ENCODE data around the gene PHACTR1. TPM values are rescaled to one million over a fixed set of nuclear protein-coding genes. Genes with fewer than 3 reads are reported as not detected.
A peak's percentile ranks its signal among the peaks of the same experiment; 100 is the strongest.

PHACTR1 gene
- total RNA-seq, 1 experiment from 2014 or later: 15.5 TPM

- peaks cover 26% of the 10 kb centered on the region for H3K4me1 Mint-ChIP-seq
- no peak overlapping the region for H3K4me3 Mint-ChIP-seq
- no peak for TF ChIP-seq ATF1 (CRISPR knock-in tag; IDR thresholded peaks at IDR 0.05)
- TF ChIP-seq CTCF (IDR thresholded peaks at IDR 0.05): no peak
- no peak for TF ChIP-seq CBFB (CRISPR knock-in tag; IDR thresholded peaks at IDR 0.05; ENCODE audit: low read depth)
- TF ChIP-seq GABPB1 (CRISPR knock-in tag; IDR thresholded peaks at IDR 0.05): no peak
- no peak for TF ChIP-seq NFE2L1 (CRISPR knock-in tag; IDR thresholded peaks at IDR 0.05)
- TF ChIP-seq ATF2 (CRISPR knock-in tag; IDR thresholded peaks at IDR 0.05; ENCODE audit: borderline replicate concordance, low read depth): no peak
- TF ChIP-seq ERG (CRISPR knock-in tag; IDR thresholded peaks at IDR 0.05): no peak
- TF ChIP-seq AFF4 (CRISPR knock-in tag; IDR thresholded peaks at IDR 0.05; ENCODE audit: borderline replicate concordance): no peak
- TF ChIP-seq NR3C1 (CRISPR knock-in tag; conservative IDR thresholded peaks at IDR 0.05; ENCODE audit: low read depth): no peak
- TF ChIP-seq EMX1 (CRISPR knock-in tag; IDR thresholded peaks at IDR 0.05): no peak
- CTCF ChIA-PET: interaction anchor here (0.5 to 1.5 kb wide), 18 partner anchors 9 to 430 kb away, joined by 3 to 22 read pairs (median 4); partner anchors contain the start of genes NOL7 and TBC1D7
- H3K27me3 Mint-ChIP-seq (ENCODE audit: low read depth): no peaks in the 10 kb centered on the region; the same call in 1 of the 2 replicates
- DNase-seq (ENCODE audit: low spot score) (peak; percentile 61), ATAC-seq (peak; percentile 73)
- no peaks in the 10 kb centered on the region for H3K36me3 Mint-ChIP-seq
- H3K27ac Mint-ChIP-seq: no peak overlapping the region
- POLR2A ChIA-PET: no interaction called here
- H3K9me3 Mint-ChIP-seq: no peaks in the 10 kb centered on the region
Observed at GRCh38 chr6:13194852-13195251, 478.3 kb downstream of the PHACTR1 start.

- ChIA-PET CTCF (interaction anchor here (1.1 to 1.5 kb wide), 6 partner anchors 33 to 429 kb away, joined by 3 to 11 read pairs (median 4); partner anchors contain the start of gene NOL7), POLR2A (no interaction called here)
- H3K27ac Mint-ChIP-seq: no peak overlapping the region
- DNase-seq (ENCODE audit: low spot score) (no peak), ATAC-seq (no peak)
- H3K9me3 Mint-ChIP-seq: no peaks in the 10 kb centered on the region
- H3K27me3 Mint-ChIP-seq (ENCODE audit: low read depth): no peaks in the 10 kb centered on the region; the same call in 1 of the 2 replicates
- H3K36me3 Mint-ChIP-seq: no peaks in the 10 kb centered on the region
- H3K4me1 Mint-ChIP-seq: peaks cover 22% of the 10 kb centered on the region
- no peak overlapping the region for H3K4me3 Mint-ChIP-seq
- TF ChIP-seq NFE2L1 (CRISPR knock-in tag; IDR thresholded peaks at IDR 0.05) (no peak), ZNF532 (CRISPR knock-in tag; IDR thresholded peaks at IDR 0.05; ENCODE audit: borderline replicate concordance) (no peak), MLX (CRISPR knock-in tag; IDR thresholded peaks at IDR 0.05) (no peak), ESRRA (CRISPR knock-in tag; IDR thresholded peaks at IDR 0.05; ENCODE audit: borderline replicate concordance) (no peak), CBFB (CRISPR knock-in tag; IDR thresholded peaks at IDR 0.05; ENCODE audit: low read depth) (no peak), TP53 (CRISPR knock-in tag; IDR thresholded peaks at IDR 0.05) (no peak), RELA (CRISPR knock-in tag; IDR thresholded peaks at IDR 0.05; ENCODE audit: borderline replicate concordance) (no peak), NFATC4 (CRISPR knock-in tag; IDR thresholded peaks at IDR 0.05) (no peak), E2F4 (CRISPR knock-in tag; IDR thresholded peaks at IDR 0.05; ENCODE audit: borderline replicate concordance, low read depth) (no peak), RORB (CRISPR knock-in tag; IDR thresholded peaks at IDR 0.05) (no peak)
Observed at GRCh38 chr6:13195803-13196202, 479.2 kb downstream of the PHACTR1 start.

Data from WTC11 (cell line).